GM21423 (cell line): ENCODE measurements around the gene TEP1.
"Not testable (repeated sequence)": the region's sequence is repeated elsewhere in the genome, so short reads cannot be mapped to it uniquely, and the experiment has no call there.

ENCODE experiments used
- ATAC-seq: cut with Tn5 transposase; IDR thresholded peaks from one replicate; pipeline ENCODE4 v1.9.1; 2021; ENCODE audit warnings: mild to moderate bottlenecking, moderate library complexity; ENCODE audit not compliant: unreplicated experiment

The TEP1 gene

DNA sequence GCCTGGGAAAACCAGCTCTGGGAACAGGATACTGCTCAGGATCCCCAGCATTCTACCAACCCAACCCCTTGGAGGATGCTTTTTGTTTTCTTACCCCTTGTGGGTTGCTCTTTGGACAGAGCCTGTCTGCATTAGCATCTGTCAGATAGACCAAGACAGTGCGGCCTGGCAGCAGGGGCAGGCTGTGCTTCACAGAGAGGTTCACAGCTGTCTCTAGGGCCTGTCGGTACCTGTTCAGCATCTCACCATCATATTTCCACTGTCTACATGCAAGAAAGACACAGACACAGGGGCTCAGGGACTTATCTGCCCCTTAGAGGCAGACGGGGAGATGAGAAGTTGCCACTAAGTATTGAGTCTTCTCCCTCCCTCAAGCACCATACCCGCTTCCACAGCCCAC is 21.8 kb downstream of the TEP1 start:
- ATAC-seq: no peak

DNA sequence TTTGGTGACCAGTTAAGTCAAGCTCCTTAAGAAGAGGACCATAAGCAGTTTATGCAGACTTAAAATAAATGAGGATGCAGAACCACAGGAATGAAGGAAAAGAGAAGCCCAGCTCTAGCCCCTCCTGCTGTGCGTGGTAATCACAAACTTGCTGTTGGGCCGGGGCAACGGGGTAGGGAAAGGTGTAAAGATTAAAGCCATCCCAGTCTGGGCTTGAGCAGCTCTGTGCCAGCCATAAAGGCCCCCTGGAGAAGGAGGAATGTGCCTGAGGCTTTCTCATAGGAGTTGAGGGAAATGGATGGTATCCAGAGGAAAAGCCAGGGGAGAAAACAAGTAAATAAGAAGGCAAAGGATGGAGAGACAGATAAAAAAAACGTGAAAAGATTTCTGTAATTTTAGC is 25.1 kb downstream of the TEP1 start:
- ATAC-seq: no peak

DNA sequence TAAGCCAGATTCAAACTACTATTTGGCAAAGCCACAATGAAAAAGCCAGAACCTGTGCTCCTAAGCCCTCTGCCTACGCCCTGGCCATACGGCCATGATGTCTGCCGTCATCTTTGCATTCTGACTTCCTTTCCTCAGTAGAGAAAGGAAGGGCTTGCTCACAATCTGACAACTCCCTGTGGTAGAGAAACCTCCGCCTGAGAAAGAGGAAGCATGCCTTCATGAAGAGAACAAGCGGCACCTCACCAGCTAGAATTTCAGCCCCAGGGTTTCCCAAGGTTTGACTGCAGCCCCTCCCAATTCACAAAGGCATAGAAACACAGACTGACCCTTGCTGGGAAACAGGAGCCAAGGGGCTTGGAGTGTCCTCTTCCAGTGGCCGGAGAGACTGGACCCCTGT is 25.7 kb downstream of the TEP1 start:
- ATAC-seq: no peak

DNA sequence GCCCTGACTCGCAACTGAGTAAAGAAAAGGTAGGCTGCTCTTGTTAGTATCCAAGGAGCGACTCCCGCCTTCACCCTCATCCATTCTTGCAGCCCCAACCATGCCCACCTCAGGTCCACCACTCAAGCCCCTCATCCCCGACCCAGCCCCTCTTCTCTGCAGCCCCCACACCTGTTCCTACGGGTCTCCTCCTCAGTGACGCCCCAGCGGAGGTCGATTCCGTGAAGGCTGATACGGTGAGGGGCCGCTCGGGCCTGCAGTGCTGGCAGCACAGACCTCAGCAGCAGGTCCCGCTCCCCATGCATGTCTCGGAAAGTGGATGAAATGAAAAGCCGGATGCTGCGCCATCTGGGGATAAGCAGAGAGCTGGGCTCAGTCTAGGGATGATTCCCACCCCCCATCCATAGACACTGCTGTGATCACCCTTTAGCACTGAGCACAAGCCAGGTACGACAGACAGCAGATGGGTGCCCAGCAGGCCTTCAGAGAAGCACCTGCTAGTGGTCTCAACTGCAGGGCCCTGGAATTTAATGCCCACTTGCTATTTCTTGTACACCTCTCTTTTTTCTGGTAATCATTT is 26.9 kb downstream of the TEP1 start:
- ATAC-seq: no peak

DNA sequence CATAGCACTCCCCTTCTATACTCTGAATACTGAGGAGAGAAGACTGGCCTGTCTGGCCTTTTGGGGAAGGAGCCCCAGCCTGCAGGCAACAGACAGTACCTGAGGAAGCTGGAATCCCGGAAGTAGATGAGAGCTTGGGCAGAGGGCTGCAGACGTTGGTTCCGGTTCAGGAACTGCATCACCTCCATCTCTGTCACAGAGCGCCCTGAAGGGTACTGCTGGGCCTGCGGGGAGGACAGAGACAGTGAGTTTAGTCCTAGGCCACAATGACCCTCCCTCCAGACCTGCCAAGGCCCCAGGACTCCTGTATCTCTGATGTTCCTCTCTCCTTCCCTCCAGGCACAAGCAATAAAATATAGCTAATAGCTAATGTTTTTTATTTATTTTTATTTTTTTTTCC is 28.4 kb downstream of the TEP1 start:
- ATAC-seq: no peak

DNA sequence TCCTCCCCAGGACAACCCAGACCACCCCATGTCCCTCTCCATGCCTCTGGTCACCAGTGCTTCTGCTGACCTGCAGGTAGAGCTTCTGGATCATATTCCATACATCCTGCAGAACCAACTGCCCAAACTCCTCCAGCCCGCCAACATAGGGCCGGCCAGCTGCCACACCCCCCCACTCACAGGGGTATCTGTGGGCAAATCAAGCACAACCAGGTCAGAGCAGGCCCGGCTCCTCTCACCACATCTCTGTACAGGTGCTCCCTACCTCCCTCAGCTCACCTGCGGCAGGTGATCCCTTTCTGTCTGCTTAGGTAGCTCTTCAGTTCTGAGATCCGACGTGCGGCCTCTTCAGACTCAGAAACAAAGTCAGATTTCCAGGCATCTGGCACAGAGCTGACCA is 29.0 kb downstream of the TEP1 start:
- ATAC-seq: no peak

DNA sequence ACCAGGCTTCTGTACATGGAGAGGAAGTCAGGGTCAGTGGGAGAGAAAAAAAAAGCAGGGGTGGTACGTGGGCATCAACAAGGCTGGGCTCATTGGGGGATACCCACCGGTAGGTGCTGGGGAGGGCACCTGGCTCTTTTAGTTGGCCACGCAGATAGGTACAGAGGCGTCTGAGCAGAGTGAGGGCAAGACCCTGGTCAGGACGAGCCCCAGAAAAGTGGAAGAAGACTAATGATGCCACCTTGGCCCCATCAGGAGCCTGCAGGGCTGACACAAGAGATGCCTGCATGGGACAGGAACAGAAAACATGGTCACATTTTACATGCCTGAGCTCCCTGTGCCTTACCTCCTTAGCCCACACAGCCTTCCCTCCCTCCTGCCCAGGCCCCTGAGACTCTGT is 29.7 kb downstream of the TEP1 start:
- ATAC-seq: no peak

DNA sequence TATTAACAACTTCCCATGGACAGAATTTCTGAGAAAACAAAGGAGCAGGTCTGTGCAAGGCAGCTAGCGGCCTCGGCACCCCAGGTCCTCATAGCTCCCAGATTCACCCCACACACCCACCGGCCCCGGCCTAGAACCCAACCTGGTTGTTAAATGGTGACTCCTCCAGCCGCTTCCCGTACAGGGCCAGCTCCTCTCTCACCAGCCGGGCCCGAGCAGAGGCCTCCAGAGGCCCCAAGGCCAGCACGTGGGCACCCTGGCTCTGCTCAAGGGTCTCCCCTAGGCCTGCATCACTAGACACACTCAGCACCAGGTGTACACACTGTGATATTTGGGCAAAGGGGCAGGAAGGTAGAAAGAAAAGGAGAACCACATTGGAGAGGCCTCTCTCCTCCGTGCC is 30.3 kb downstream of the TEP1 start:
- no peak for ATAC-seq

DNA sequence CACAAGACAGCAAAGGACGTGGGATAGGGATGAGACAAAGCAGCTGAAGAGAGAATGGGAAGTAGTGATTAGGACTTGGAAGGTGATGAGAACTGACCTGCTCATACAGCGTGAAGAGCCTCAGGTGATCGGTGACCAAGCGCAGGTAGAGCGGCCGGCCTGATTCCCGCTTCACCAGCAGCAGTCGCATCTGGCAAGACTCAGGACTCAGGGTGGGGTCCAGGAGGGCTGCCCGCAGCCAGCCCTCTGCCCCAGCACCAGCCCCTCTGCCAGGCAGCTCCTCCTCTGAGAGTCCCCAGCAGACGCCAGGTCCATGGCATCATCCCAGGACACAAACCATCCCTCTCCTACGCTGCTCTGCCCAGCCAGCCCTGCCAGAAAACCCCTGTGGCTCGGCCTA is 30.8 kb downstream of the TEP1 start:
- no peak for ATAC-seq

DNA sequence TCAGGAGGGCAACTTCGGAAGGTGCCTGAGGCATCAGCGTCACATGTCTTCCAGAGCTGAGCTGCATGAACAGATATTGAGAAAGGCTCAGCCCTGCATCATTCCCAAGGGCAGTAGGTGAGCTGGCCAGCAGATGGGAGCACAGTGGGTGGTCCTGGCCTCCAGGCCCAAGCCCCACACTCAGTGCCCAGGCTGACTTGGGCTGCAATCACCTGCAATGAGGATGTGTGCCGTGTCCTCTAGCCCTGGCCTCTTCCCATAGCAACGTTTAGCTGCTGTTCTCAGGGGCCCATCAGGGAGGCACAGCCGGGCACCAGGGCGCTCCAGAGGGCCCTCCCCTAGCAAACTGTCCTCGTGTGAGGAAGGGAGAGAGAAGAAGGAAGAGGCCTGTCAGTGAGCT is 32.0 kb downstream of the TEP1 start:
- ATAC-seq: no peak

DNA sequence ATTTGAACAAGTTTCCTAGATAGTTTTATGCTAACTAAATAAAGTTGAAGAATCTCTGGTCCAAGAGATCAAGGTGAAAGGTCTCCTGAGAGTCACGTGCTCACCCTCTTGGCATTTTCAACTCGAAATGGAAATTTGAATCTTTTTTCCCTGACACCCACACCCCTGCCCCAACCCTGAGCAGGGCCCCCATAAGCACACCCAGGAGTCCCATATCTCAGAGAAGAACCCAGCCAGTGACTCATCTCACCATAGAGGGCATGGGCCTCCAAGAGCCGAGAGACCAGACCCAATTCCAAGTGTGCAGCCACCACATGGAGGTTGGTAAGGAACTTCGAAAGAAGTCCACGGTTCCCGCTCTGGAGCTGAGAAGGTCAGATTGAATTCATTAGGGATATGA is 32.6 kb downstream of the TEP1 start:
- ATAC-seq: no peak

DNA sequence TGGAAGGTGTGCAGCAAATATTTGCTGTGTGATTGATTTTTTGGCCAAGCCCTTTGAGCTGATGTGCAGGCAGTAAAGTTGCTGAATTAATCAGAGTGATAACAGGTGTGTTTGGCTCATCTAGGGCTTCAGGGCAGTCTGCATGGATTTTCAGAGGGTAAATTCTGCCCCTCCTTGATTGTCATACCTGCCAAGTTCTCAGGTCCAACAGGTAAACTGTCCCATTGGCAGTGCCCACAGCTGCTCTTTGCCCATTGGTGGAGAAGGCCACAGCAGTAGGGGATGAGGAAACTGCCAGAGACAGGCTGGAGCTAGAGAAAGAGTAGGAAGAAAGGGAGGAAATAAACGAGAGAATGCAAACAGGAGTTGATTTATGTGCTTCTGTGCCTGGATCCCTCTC is 33.6 kb downstream of the TEP1 start:
- no peak for ATAC-seq

DNA sequence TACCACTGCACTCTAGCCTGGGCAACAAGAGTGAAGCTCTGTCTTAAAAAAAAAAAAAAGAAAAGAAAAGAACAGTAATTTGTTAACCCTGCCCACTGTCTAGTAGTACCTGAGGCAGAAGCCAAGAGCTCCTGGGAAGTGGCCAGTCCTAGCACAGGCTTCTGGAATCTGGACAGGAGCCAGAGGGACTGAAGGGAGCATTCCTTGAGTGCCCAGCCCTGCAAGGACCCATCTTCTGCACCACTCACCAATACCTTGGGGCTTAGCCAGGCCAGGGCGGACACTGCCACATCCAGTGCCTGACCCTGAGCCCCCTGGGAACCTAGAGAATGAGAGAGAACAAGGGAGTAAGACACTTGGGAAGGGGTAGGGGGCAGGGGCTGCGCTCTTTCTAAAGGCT is 36.1 kb downstream of the TEP1 start:
- ATAC-seq: no peak

DNA sequence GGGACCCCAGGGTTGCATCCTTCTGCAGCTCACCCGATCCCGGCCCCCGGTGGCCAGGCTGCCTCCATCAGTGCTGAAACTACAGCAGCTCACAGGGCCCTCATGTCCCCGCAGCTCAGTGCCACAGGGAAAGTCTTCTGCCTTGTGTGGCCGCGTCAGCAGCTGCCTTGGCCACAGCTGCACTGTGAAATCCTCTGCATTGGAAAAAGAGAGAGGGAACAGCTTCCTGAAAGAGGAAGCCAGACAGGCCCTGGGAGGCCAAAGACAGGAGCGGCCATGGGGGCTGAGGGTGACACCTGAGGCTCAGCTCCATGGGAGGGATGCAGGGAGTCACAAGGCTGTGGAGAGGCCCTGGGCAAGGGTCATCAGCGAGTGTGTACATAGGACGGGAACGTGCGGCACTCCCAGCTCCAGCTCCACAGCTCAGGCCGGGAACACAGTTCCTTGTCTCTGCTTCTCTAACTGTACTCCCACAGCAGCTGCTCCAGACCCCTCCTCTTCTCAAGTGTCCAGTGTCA is 37.2 kb downstream of the TEP1 start:
- no peak for ATAC-seq

DNA sequence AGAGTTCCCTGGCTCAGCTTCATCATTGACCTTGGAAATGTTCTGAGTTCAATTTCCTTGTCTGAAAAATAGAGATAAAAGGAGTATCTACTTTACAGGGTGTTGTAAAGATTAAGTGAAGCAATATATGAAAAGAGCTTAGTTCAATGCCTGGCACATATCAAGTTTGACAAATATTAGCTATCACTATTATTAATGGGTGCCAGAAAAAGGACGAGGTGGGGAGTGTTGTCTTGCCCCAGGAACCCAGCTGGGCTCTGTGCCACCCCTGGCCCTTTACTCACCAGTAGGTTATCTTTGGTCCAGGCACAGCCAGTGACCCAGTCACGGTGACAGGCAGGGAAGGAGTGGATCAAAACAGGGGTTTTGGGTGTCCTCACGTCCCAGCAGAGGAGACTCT is 37.8 kb downstream of the TEP1 start:
- ATAC-seq: no peak

DNA sequence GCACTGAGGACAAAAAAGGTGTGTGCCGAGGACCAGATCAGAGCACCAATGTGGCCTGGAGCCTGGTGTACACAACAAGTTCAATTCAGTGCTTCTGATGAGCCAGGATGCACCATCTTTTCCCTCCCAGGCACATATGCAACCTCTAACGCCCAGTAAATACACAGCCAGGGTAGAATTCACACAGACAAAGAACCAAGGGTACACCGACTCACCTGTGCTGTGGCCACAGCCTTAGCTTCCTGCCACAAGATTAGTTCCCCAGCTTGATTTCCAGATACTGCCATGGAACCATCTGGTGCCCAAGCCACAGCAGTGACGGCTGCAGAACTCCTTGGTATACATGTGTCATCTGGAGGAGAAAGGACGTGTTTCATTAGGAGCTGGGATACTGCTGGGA is 40.5 kb downstream of the TEP1 start:
- no peak for ATAC-seq

DNA sequence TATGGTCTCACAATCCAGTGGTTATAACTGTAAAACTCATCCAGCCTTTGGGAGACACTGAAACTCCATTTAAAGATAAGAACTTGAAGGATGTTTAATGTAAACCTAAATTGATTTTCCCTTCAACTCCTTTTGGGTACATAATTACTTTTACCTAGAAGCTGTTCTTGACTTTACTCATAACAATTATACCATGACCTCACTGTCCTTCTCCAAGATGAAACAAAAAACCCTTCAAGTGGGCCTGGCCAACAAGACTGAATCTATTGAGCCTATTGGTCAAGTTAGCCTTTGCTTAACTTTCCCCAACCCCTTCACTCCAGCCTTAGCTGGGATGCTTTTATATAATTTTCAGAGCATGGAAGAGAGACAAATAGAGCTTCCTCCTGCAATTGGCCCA is 47.4 kb downstream of the TEP1 start:
- no peak for ATAC-seq

DNA sequence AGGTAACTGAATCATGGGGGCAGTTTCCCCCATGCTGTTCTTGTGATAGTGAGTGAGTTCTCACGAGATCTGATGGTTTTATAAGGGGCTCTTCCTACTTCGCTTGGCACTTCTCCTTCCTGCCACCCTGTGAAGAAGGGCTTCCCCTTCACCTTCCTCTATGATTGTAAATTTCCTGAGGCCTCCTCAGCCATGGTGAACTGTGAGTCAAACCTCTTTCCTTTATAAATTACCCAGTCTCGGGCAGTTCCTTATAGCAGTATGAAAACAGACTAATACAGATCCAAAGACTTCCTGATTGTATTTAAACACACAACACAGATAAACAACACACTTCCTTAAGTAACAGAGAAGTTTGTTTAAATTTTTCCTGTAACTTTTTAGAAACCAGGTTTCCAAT is 54.8 kb downstream of the TEP1 start:
- ATAC-seq: not testable (repeated sequence)

DNA sequence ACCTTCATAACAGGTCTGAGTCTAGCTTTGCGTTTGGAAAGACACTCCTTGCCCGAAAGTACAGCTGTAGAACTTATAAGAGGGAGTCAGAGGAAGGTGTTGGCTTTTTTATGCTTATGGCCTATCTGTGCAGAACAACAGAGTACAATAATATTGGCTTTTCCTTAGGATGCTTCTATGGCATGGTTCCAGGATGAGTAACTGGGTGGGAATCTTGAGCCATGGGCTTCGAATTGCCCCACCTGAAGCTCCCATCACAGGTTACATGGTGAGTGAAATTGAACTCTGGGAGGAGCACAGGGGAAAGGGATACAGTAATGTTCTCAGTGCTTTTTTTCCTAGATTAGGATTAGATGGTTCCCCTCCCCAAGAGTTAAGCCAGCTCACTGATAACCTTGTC is 56.9 kb downstream of the TEP1 start:
- ATAC-seq: no peak

DNA sequence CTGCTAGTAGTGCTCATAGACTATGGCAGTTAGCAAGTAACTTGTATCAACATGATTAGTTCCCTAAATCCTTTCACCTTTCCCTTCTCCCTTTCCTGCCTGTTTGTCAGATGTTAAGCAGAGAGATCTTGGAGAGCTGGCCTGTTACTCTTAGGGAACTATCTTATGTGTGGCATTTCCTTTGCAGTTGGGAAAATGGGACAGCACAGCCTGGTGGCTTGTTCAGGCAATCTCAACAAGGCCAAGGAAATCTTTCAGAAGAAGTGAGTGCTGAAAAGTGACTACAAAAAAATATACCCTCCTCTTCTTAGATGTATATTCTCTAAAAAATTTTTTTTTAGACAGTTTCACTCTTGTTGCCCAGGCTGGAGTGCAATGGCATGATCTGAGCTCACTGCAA is 62.4 kb downstream of the TEP1 start:
- ATAC-seq: no peak

DNA sequence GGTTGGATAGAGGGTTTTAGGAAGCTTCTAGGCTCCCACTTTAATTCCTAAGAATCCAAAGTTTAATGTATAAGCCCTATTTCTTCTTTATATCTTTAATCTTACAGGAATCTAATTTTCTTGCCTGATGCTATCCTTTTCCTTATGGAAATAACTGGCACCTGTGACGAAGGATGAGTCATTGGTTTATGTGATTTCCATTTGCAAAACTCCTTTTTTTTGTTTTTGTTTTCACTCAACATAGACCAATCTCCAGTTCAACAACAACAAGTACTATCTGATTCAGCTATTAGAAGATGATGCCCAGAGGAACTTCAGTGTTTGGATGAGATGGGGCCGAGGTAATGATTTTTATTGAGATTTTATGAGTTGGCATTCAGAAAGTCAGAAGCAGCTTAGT is 63.0 kb downstream of the TEP1 start:
- ATAC-seq: no peak

DNA sequence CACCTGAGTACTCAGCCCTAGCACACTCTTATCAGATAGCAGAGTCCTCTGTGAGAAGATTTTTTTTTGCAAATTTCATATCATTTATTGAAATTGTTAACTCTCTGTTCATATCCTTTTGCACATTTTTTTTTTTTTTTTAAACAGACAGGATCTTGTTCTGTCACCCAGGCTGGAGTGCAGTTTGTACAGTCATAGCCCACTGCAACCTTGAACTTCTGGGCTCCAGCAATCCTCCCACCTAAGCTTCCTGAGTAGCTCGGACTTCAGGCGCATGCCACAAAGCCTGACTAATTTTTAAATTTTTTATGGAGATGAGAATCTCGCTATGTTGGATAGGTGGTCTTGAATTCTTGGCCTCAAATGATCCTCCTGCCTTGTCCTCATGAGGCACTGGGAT is 65.6 kb downstream of the TEP1 start:
- ATAC-seq: no peak

DNA sequence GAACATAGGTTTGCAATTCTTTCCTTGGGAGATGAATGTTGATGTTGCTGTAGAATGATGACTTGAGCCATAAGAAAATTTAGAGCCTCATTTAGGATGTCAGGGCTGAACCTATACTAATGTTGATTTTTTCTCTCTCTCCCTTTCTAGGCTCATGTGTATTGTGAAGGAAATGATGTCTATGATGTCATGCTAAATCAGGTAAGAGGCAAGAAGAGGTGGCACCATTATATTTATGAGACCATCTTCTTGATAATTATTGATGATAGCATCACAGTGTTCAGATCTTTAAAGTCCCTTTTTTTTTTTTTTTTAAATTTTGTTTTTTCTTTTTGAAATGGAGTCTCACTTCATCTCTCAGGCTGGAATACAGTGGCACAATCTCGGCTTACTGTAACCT is 66.6 kb downstream of the TEP1 start:
- no peak for ATAC-seq

DNA sequence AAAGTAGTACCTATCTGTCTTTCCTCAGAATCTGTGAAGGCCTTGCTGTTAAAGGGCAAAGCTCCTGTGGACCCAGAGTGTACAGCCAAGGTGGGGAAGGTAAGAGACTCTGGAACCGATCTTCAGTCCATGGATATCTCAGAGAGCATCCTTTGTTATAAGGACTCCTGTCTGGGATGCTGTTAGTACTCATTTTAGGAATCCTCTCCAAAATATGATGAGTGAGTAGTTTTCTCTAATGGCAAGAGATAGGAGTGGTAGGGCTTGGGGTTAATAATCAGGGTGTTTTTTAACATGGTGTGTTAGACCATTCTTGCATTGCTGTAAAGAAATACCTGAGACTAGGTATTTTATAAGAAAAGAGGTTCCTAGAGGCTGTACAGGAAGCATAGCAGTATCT is 67.9 kb downstream of the TEP1 start:
- ATAC-seq: no peak
